ENCODE data around the gene POU2F2. TPM values are rescaled to one million over a fixed set of nuclear protein-coding genes. Genes with fewer than 3 reads are reported as not detected.
A peak's percentile ranks its signal among the peaks of the same experiment; 100 is the strongest.

The POU2F2 gene
- total and polyA plus RNA-seq, 10 of the 15 experiments (the other 5 are each of a cell fraction or from before 2014, with no cell fraction given): 4.4 to 62.4 (median 37.9) TPM

- Histone ChIP-seq H3K4me3 (peak overlapping the region; percentile 57; the same call in 1 of the 2 replicates), H3K4me2 (ENCODE audit: control insufficient read depth, insufficient read depth) (peak overlapping the region; percentile 86), H3K4me1 (ENCODE audit: control insufficient read depth, insufficient read depth, low read length) (peaks cover 54% of the 10 kb centered on the region), H3K27me3 (replicated peaks in 1 of 2; ENCODE audit: control insufficient read depth in 2 of 2, insufficient read depth in 2 of 2, low read length in 1 of 2) (no peaks in the 10 kb centered on the region), H3K79me2 (ENCODE audit: control insufficient read depth, insufficient read depth, low read length) (peaks cover 37% of the 10 kb centered on the region), H3K36me3 (ENCODE audit: control insufficient read depth in 2 of 2, insufficient read depth in 2 of 2, low read length in 1 of 2) (peaks cover 18 to 21% of the 10 kb centered on the region in 2 experiments), H3K9me3 (replicated peaks; ENCODE audit: control insufficient read depth, insufficient read depth, low read length) (no peaks in the 10 kb centered on the region), H4K20me1 (ENCODE audit: control insufficient read depth, insufficient read depth) (no peaks in the 10 kb centered on the region), H3K27ac (ENCODE audit: control insufficient read depth, insufficient read depth) (peak overlapping the region; percentile 96), H2AFZ (ENCODE audit: control insufficient read depth, low read depth, low read length) (no peak overlapping the region), H3K9ac (ENCODE audit: control insufficient read depth, insufficient read depth, low read length) (peak overlapping the region; percentile 68; the same call in 1 of the 2 replicates)
- 35% methylated on average over 5 of the region's 5 CpGs for WGBS (ENCODE audit: insufficient coverage, insufficient replicate concordance, low lambda C conversion rate, missing lambda C conversion rate)
- DNase-seq (ENCODE audit: low read depth, low spot score) (no peak), FAIRE-seq (peak; percentile 70), ATAC-seq (peak; percentile 5)
- TF ChIP-seq NFYB (IDR thresholded peaks at IDR 0.05; ENCODE audit: insufficient read depth, low read depth, low read length) (0 out of 2 replicates have a peak, but pooled peaks have one; percentile 33), YY1 (IDR thresholded peaks at IDR 0.05; ENCODE audit: low read depth, low read length) (0 out of 2 replicates have a peak, but pooled peaks have one; percentile 6), TAF1 (IDR thresholded peaks at IDR 0.05; ENCODE audit: borderline replicate concordance, low read depth, low read length) (no peak), NR2F1 (conservative IDR thresholded peaks at IDR 0.05) (peak; percentile 50), RUNX3 (IDR thresholded peaks at IDR 0.05; ENCODE audit: low read length) (peak; percentile 21; the same call in 1 of the 2 replicates), LARP7 (IDR thresholded peaks at IDR 0.05) (0 out of 2 replicates have a peak, but pooled peaks have one; percentile 48), SPI1 (IDR thresholded peaks at IDR 0.05; ENCODE audit: borderline replicate concordance, insufficient read depth, low read depth, low read length) (peak; percentile 42; the same call in 1 of the 2 replicates), SMARCA5 (IDR thresholded peaks at IDR 0.05) (peak; percentile 83; the same call in 1 of the 2 replicates), EGR1 (IDR thresholded peaks at IDR 0.05; ENCODE audit: borderline replicate concordance in 1 of 2, low read depth in 2 of 2, low read length in 2 of 2) (no peak)
- ChIA-PET RAD21 (ENCODE audit: unreplicated experiment) (interaction anchor here (1.6 to 5.2 kb wide), 5 partner anchors 7 to 12 kb away, joined by 4 to 68 read pairs (median 21); partner anchors contain the start of gene POU2F2), CTCF (interaction anchor here (0.9 to 6.6 kb wide), 3 partner anchors 9 to 407 kb away, joined by 3 to 132 read pairs (median 8); partner anchors contain the start of genes CEACAM1 and POU2F2), SMC1A (ENCODE audit: uncharacterized antibody, unreplicated experiment) (interaction anchor here (1.0 to 9.1 kb wide), 4 partner anchors 8 to 12 kb away, joined by 3 to 223 read pairs (median 5); partner anchors contain the start of gene POU2F2), POLR2A (interaction anchor here (1.0 to 4.1 kb wide), 3 partner anchors 8 to 162 kb away, joined by 3 to 26 read pairs (median 10); partner anchors contain the start of gene POU2F2)
- in situ Hi-C loops (cut with MboI) (no loop called here), intact Hi-C loops (cut with micrococcal nuclease; ENCODE audit: unreplicated experiment) (no loop called here)
- no TSS peak for BruUV-seq (replicated peaks)
Measured at GRCh38 chr19:42121036-42121621, 11.1 kb downstream of the POU2F2 start.

All from GM12878 (cell line).